ENCODE measurements around the gene SMIM1. TPM values are rescaled to one million over a fixed set of nuclear protein-coding genes. Genes with fewer than 3 reads are reported as not detected.
A peak's percentile ranks its signal among the peaks of the same experiment; 100 is the strongest.

Gene SMIM1
- polyA plus RNA-seq, 3 donors, result 1.1 to 2.7 (median 1.4) TPM

- intact Hi-C loops (cut with micrococcal nuclease), result no loop called here
- no peak for TF ChIP-seq CTCF (IDR thresholded peaks at IDR 0.05)
- H3K4me1 Mint-ChIP-seq, result peaks cover 37% of the 10 kb centered on the region
Observed at GRCh38 chr1:3746830-3747521, 25.6 kb upstream of the SMIM1 start.

GRCh38 chr1:3747522-3747848, 25.1 kb upstream of the SMIM1 start:
- H3K4me3 Mint-ChIP-seq, result peak overlapping the region; percentile 78 to 85
- H4K20me1 ChIP-seq (ENCODE audit: insufficient read depth, low read length), result no peaks in the 10 kb centered on the region
- no peak for DNase-seq
- no peaks in the 10 kb centered on the region for H3K79me2 ChIP-seq (ENCODE audit: insufficient read depth, low read length)
- peaks cover 2 to 4% of the 10 kb centered on the region in 2 donors for H3K36me3 ChIP-seq (replicated peaks in 1 of 2; ENCODE audit: control insufficient read depth in 1 of 2, insufficient read depth in 2 of 2, low read length in 2 of 2)
- peaks cover 0 to 3% (median 0%) of the 10 kb centered on the region in 7 donors for H3K9me3 Mint-ChIP-seq
- peak overlapping the region; percentile 82 for H2AFZ ChIP-seq (ENCODE audit: insufficient read depth, low read depth, low read length, poor library complexity, severe bottlenecking)
- H3K4me1 Mint-ChIP-seq, result peaks cover 37% of the 10 kb centered on the region
- peak overlapping the region; percentile 80 for H3K9ac ChIP-seq (ENCODE audit: insufficient read depth, low read length, poor library complexity, severe bottlenecking)
- TF ChIP-seq CTCF (IDR thresholded peaks at IDR 0.05), result no peak
- peak overlapping the region; percentile 89 for H3K4me2 ChIP-seq (replicated peaks; ENCODE audit: extremely low read depth, low read length, poor library complexity, severe bottlenecking)
- H3K4me1 ChIP-seq (ENCODE audit: control insufficient read depth in 1 of 2, insufficient read depth in 2 of 2, low read length in 2 of 2), result peaks cover 16 to 23% of the 10 kb centered on the region in 2 donors
- no peak overlapping the region for H3K27ac Mint-ChIP-seq
- H3K9me3 ChIP-seq (replicated peaks in 1 of 2; ENCODE audit: control insufficient read depth in 1 of 2, insufficient read depth in 1 of 2, low read length in 2 of 2), result no peaks in the 10 kb centered on the region
- H3K4me3 ChIP-seq (replicated peaks in 1 of 3; ENCODE audit: low read depth in 2 of 3, low read length in 3 of 3), result peak overlapping the region; percentile 42 to 83 (median 71)
- H3K27ac ChIP-seq (ENCODE audit: low read depth in 1 of 2, low read length in 2 of 2), result no peak overlapping the region
- H3K27me3 Mint-ChIP-seq (ENCODE audit: low read depth in 3 of 3), result peaks cover 2 to 7% (median 7%) of the 10 kb centered on the region in 3 donors
- H3K36me3 Mint-ChIP-seq, result peaks cover under 1 to 6% of the 10 kb centered on the region in 2 donors
- intact Hi-C loops (cut with micrococcal nuclease), result no loop called here
- no CpG with 5 or more reads among the region's 6 CpGs for WGBS (ENCODE audit: insufficient coverage)
- H3K27me3 ChIP-seq (ENCODE audit: control insufficient read depth in 2 of 2, insufficient read depth in 2 of 2, low read length in 2 of 2), result no peaks in the 10 kb centered on the region

More at GRCh38 chr1:3746830-3747521, 25.6 kb upstream of the SMIM1 start:
- H3K79me2 ChIP-seq (ENCODE audit: insufficient read depth, low read length), result no peaks in the 10 kb centered on the region
- peaks cover 2 to 7% (median 7%) of the 10 kb centered on the region in 3 donors for H3K27me3 Mint-ChIP-seq (ENCODE audit: low read depth in 3 of 3)
- H3K9ac ChIP-seq (ENCODE audit: insufficient read depth, low read length, poor library complexity, severe bottlenecking), result peak overlapping the region; percentile 80
- peaks cover 5 to 11% of the 10 kb centered on the region in 2 donors for H3K36me3 Mint-ChIP-seq
- DNase-seq, result peak; percentile 46 to 52 (median 49)
- peaks cover 5 to 9% of the 10 kb centered on the region in 2 donors for H3K36me3 ChIP-seq (replicated peaks in 1 of 2; ENCODE audit: control insufficient read depth in 1 of 2, insufficient read depth in 2 of 2, low read length in 2 of 2)
- peak overlapping the region; percentile 89 for H3K4me2 ChIP-seq (replicated peaks; ENCODE audit: extremely low read depth, low read length, poor library complexity, severe bottlenecking)
- H3K27ac ChIP-seq (ENCODE audit: low read depth in 1 of 2, low read length in 2 of 2), result no peak overlapping the region
- H4K20me1 ChIP-seq (ENCODE audit: insufficient read depth, low read length), result no peaks in the 10 kb centered on the region
- H3K4me1 ChIP-seq (ENCODE audit: control insufficient read depth in 1 of 2, insufficient read depth in 2 of 2, low read length in 2 of 2), result peaks cover 16 to 23% of the 10 kb centered on the region in 2 donors
- H3K4me3 ChIP-seq (replicated peaks in 1 of 3; ENCODE audit: low read depth in 2 of 3, low read length in 3 of 3), result peak overlapping the region; percentile 42 to 83 (median 71)
- H3K9me3 ChIP-seq (replicated peaks in 1 of 2; ENCODE audit: control insufficient read depth in 1 of 2, insufficient read depth in 1 of 2, low read length in 2 of 2), result no peaks in the 10 kb centered on the region
- H3K4me3 Mint-ChIP-seq, result peak overlapping the region; percentile 78 to 85
- H3K9me3 Mint-ChIP-seq, result peaks cover 0 to 3% (median 0%) of the 10 kb centered on the region in 7 donors
- WGBS (ENCODE audit: insufficient coverage), result under 1% methylated on average over 73 of the region's 73 CpGs
- H3K27ac Mint-ChIP-seq, result peak overlapping the region in 1 of 7 donors; percentile 59
- H3K27me3 ChIP-seq (ENCODE audit: control insufficient read depth in 2 of 2, insufficient read depth in 2 of 2, low read length in 2 of 2), result no peaks in the 10 kb centered on the region
- H2AFZ ChIP-seq (ENCODE audit: insufficient read depth, low read depth, low read length, poor library complexity, severe bottlenecking), result peak overlapping the region; percentile 82
